Peyer's patch (tissue), 4 donors: ENCODE data around the gene ZDHHC11. TPM values are rescaled to one million over a fixed set of nuclear protein-coding genes. Genes with fewer than 3 reads are reported as not detected.
"Not testable (repeated sequence)": the region's sequence is repeated elsewhere in the genome, so short reads cannot be mapped to it uniquely, and the experiment has no call there.

ENCODE experiments used
- DNase-seq, 3 donors: peaks; one replicate each; pipeline ENCODE4 v3.0.0-alpha.2; 2017 to 2019
- H3K27ac ChIP-seq, 4 donors: fragments of 200-600 bp; sonication (generic); one replicate each; pipeline ENCODE4 v1.5.1; 2016 to 2019
- H3K27me3 ChIP-seq, 2 donors: fragments of 200-600 bp; sonication (generic); one replicate each; pipeline ENCODE4 v1.5.1; 2019
- H3K36me3 ChIP-seq, 3 donors: fragments of 200-600 bp; sonication (generic); one replicate each; pipeline ENCODE4 v1.5.1; 2016 to 2019
- H3K4me1 ChIP-seq, 4 donors: fragments of 200-600 bp; sonication (generic); one replicate each; pipeline ENCODE4 v1.5.1; 2016 to 2019
- H3K4me3 ChIP-seq, 4 donors: fragments of 200-600 bp; sonication (generic); 1 replicate in 3 of 4; 2 replicates in 1 of 4; pipeline ENCODE4 v1.5.1; 2016 to 2019; ENCODE audit warnings: mild to moderate bottlenecking in 1 of 4
- H3K9me3 ChIP-seq, 4 donors: fragments of 200-600 bp; sonication (generic); one replicate each; pipeline ENCODE4 v1.5.1; 2016 to 2019; ENCODE audit warnings: mild to moderate bottlenecking in 1 of 4
- CTCF ChIP-seq, 6 experiments: fragments of 450-650 bp in 4 of 6; fragments of 200-600 bp in 2 of 6; sonication (generic) in 1 of 6; IDR thresholded peaks; one replicate each; pipeline ENCODE4 v1.5.1; 2017 to 2019; ENCODE audit warnings: antibody characterized with exemption in 6 of 6, mild to moderate bottlenecking in 3 of 6, moderate library complexity in 1 of 6
- POLR2A ChIP-seq, 2 donors: fragments of 450-650 bp; IDR thresholded peaks; one replicate each; pipeline ENCODE4 v1.5.1; 2017; ENCODE audit warnings: antibody characterized with exemption in 2 of 2, mild to moderate bottlenecking in 2 of 2, moderate library complexity in 2 of 2
- total RNA-seq, 4 donors: library from RNA; depleted of rRNA; stranded (reverse); fragments of >200 nt; gene quantifications; one replicate each; pipeline ENCODE4 v1.1.0, GENCODE V29; 2016

The ZDHHC11 gene
- total RNA-seq, 4 donors from 2014 or later: 7.7 to 82.5 (median 29.6) TPM

GRCh38 chr5:771087-771781 lies 79.6 kb downstream of the ZDHHC11 start:
- not testable (repeated sequence) for H3K4me3 ChIP-seq, H3K4me1 ChIP-seq, H3K9me3 ChIP-seq, H3K27ac ChIP-seq, H3K36me3 ChIP-seq, H3K27me3 ChIP-seq
- DNase-seq: peak in 1 of 3 donors; percentile 32

GRCh38 chr5:770585-770984 lies 80.2 kb downstream of the ZDHHC11 start:
- H3K36me3 ChIP-seq, H3K27ac ChIP-seq, H3K27me3 ChIP-seq, H3K4me3 ChIP-seq, H3K4me1 ChIP-seq, H3K9me3 ChIP-seq: not testable (repeated sequence)
- peak in 1 of 3 donors; percentile 27 for DNase-seq

- peak in 1 of 3 donors; percentile 28 for DNase-seq
- H3K27me3 ChIP-seq, H3K36me3 ChIP-seq, H3K9me3 ChIP-seq, H3K4me3 ChIP-seq, H3K27ac ChIP-seq, H3K4me1 ChIP-seq: not testable (repeated sequence)
Observed at GRCh38 chr5:769485-770145, 81.2 kb downstream of the ZDHHC11 start.

- Histone ChIP-seq H3K36me3 (no peaks in the 10 kb centered on the region), H3K4me3 (no peak overlapping the region), H3K27ac (no peak overlapping the region), H3K9me3 (no peaks in the 10 kb centered on the region), H3K27me3 (no peaks in the 10 kb centered on the region), H3K4me1 (no peaks in the 10 kb centered on the region)
- TF ChIP-seq POLR2A (IDR thresholded peaks at IDR 0.05): no peak
- DNase-seq: peak in 2 of 3 donors; percentile 40 to 44
Observed at GRCh38 chr5:766666-767431, 83.9 kb downstream of the ZDHHC11 start.

GRCh38 chr5:765948-766631 lies 84.7 kb downstream of the ZDHHC11 start:
- H3K27ac ChIP-seq: no peak overlapping the region
- H3K27me3 ChIP-seq: no peaks in the 10 kb centered on the region
- no peaks in the 10 kb centered on the region for H3K4me1 ChIP-seq
- DNase-seq: peak in 2 of 3 donors; percentile 41 to 43
- H3K4me3 ChIP-seq: no peak overlapping the region
- H3K9me3 ChIP-seq: no peaks in the 10 kb centered on the region
- TF ChIP-seq CTCF (IDR thresholded peaks at IDR 0.05) (no peak), POLR2A (IDR thresholded peaks at IDR 0.05) (no peak)
- H3K36me3 ChIP-seq: no peaks in the 10 kb centered on the region

- peak in 1 of 3 donors; percentile 46 for DNase-seq
- no peak for TF ChIP-seq CTCF (IDR thresholded peaks at IDR 0.05)
- H3K36me3 ChIP-seq: no peaks in the 10 kb centered on the region
- H3K4me1 ChIP-seq: peaks cover 0 to 8% (median 4%) of the 10 kb centered on the region in 4 donors
- no peaks in the 10 kb centered on the region for H3K27me3 ChIP-seq
- H3K27ac ChIP-seq: no peak overlapping the region
- H3K9me3 ChIP-seq: no peaks in the 10 kb centered on the region
- no peak overlapping the region for H3K4me3 ChIP-seq
Observed at GRCh38 chr5:763998-764781, 86.6 kb downstream of the ZDHHC11 start.

- no peaks in the 10 kb centered on the region for H3K9me3 ChIP-seq
- no peaks in the 10 kb centered on the region for H3K27me3 ChIP-seq
- H3K36me3 ChIP-seq: no peaks in the 10 kb centered on the region
- no peak for DNase-seq
- TF ChIP-seq CTCF (IDR thresholded peaks at IDR 0.05) (no peak), POLR2A (IDR thresholded peaks at IDR 0.05) (no peak)
- H3K27ac ChIP-seq: no peak overlapping the region
- peaks cover 3 to 13% (median 7%) of the 10 kb centered on the region in 4 donors for H3K4me1 ChIP-seq
- no peak overlapping the region for H3K4me3 ChIP-seq
Observed at GRCh38 chr5:763397-763796, 87.4 kb downstream of the ZDHHC11 start.

GRCh38 chr5:762996-763395 lies 87.8 kb downstream of the ZDHHC11 start:
- not testable (repeated sequence) for DNase-seq, H3K36me3 ChIP-seq, H3K27me3 ChIP-seq, H3K9me3 ChIP-seq, H3K27ac ChIP-seq, H3K4me3 ChIP-seq
- peaks cover 3 to 17% (median 11%) of the 10 kb centered on the region in 4 donors for H3K4me1 ChIP-seq
